Activated CD8-positive, alpha-beta T cell treated with anti-CD3 and anti-CD28 coated beads for 36 hours (primary cell): ENCODE results near the gene CENPF. TPM values are rescaled to one million over a fixed set of nuclear protein-coding genes. Genes with fewer than 3 reads are reported as not detected.

ENCODE experiments used
- ATAC-seq: fragments of 200-7000 bp; cut with Tn5 transposase; one replicate; pipeline ENCODE4 v1.10.0; 2021; ENCODE audit warnings: mild to moderate bottlenecking, moderate library complexity
- CTCF ChIA-PET: fragments of 350-600 bp; sonication (Branson Sonifier 250); formaldehyde crosslinking; loops from one replicate; lab custom pipeline; 2021; ENCODE audit warnings: antibody characterized with exemption; lab: Charles Lee
- POLR2A ChIA-PET: fragments of 350-600 bp; sonication (Branson Sonifier 250); formaldehyde crosslinking; loops from one replicate; lab custom pipeline; 2021; ENCODE audit warnings: antibody characterized with exemption; lab: Charles Lee
- DNase-seq: peaks from one replicate; pipeline ENCODE4 v3.0.0-alpha.2; 2020
- H3K27ac Mint-ChIP-seq: one replicate; pipeline ENCODE4 v1.8.0; 2021; ENCODE audit warnings: mild to moderate bottlenecking, mixed read lengths
- H3K27me3 Mint-ChIP-seq: one replicate; pipeline ENCODE4 v1.8.0; 2021; ENCODE audit warnings: mixed read lengths
- H3K36me3 Mint-ChIP-seq: one replicate; pipeline ENCODE4 v1.8.0; 2021; ENCODE audit warnings: low read depth, mixed read lengths
- H3K4me1 Mint-ChIP-seq: one replicate; pipeline ENCODE4 v1.8.0; 2021; ENCODE audit warnings: low read depth, mixed read lengths
- H3K4me3 Mint-ChIP-seq: one replicate; pipeline ENCODE4 v1.8.0; 2021; ENCODE audit warnings: mild to moderate bottlenecking, moderate library complexity, mixed read lengths
- H3K9me3 Mint-ChIP-seq: one replicate; pipeline ENCODE4 v1.8.0; 2021; ENCODE audit warnings: mixed read lengths
- intact Hi-C: fragments of 100-400 bp; cut with micrococcal nuclease; formaldehyde crosslinking; loops from one replicate; pipeline ENCODE4 v1.10.0; 2022
- total RNA-seq, 2 experiments: library from RNA; stranded (reverse); gene quantifications; one replicate each; pipeline ENCODE4 v1.2.3, GENCODE V29; 2021
- TF ChIP-seq, protein P1 (sequence below): fragments of 200-600 bp; IDR thresholded peaks from one replicate; pipeline ENCODE4 v1.8.0; 2022; ENCODE audit warnings: antibody characterized with exemption, mild to moderate bottlenecking

The CENPF gene
- total RNA-seq, 2 experiments from 2014 or later: 65.4 to 70.6 TPM

DNA sequence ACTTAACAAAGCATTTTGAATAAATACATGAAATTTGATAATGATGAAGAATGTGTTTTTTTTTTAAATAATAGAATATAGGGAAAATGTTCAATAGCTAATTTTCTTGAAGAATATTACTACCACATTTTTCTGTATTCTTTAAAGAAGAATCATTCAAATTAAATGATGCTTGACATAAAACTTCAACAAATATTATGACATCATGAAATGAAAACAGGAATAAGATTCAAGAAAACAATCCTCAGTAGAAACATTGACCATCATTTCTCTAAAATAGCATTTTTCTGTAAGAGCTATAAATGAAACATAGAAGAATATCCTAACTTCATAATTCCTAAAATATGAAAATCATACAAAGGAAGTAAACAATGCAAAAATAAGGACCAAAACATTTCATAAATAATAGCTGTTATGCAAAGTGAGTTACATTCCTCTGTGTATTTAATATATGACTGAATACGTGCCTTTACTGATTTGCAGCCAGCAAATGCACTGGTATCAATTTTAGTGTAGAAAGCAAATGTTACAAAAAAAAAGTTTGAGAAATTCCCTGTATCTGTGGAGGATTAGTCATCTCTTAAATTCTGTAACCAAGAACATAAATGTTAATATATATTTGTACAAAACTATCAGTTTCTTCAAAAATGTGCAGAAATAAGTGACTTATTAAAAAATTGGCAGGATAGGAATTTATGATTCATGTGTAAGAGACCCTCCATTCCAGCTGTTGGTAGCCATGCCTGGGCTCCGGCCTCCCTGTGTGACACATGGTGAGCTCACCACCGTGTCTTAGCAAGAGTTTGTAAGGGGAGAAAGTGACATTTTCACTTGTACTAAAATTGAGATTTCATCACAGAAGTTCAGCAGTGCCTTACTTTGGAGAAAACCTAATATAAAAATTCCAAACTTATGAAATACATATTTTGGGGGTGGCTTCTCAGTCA, 36.6 kb upstream of the CENPF start:
- ATAC-seq (no peak), DNase-seq (peak; percentile 25)
- no peaks in the 10 kb centered on the region for H3K4me1 Mint-ChIP-seq
- intact Hi-C loops: no loop called here
- H3K4me3 Mint-ChIP-seq: no peak overlapping the region
- POLR2A ChIA-PET: no interaction called here
- no peaks in the 10 kb centered on the region for H3K36me3 Mint-ChIP-seq
- CTCF ChIA-PET: interaction anchor here (1.4 kb wide), 1 partner anchor 305 kb away, joined by 5 read pairs; no protein-coding TSS in a partner anchor
- H3K27me3 Mint-ChIP-seq: peaks cover 8% of the 10 kb centered on the region
- H3K9me3 Mint-ChIP-seq: no peaks in the 10 kb centered on the region
- H3K27ac Mint-ChIP-seq: no peak overlapping the region
- TF ChIP-seq, protein P1, sequence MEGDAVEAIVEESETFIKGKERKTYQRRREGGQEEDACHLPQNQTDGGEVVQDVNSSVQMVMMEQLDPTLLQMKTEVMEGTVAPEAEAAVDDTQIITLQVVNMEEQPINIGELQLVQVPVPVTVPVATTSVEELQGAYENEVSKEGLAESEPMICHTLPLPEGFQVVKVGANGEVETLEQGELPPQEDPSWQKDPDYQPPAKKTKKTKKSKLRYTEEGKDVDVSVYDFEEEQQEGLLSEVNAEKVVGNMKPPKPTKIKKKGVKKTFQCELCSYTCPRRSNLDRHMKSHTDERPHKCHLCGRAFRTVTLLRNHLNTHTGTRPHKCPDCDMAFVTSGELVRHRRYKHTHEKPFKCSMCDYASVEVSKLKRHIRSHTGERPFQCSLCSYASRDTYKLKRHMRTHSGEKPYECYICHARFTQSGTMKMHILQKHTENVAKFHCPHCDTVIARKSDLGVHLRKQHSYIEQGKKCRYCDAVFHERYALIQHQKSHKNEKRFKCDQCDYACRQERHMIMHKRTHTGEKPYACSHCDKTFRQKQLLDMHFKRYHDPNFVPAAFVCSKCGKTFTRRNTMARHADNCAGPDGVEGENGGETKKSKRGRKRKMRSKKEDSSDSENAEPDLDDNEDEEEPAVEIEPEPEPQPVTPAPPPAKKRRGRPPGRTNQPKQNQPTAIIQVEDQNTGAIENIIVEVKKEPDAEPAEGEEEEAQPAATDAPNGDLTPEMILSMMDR: no peak

DNA sequence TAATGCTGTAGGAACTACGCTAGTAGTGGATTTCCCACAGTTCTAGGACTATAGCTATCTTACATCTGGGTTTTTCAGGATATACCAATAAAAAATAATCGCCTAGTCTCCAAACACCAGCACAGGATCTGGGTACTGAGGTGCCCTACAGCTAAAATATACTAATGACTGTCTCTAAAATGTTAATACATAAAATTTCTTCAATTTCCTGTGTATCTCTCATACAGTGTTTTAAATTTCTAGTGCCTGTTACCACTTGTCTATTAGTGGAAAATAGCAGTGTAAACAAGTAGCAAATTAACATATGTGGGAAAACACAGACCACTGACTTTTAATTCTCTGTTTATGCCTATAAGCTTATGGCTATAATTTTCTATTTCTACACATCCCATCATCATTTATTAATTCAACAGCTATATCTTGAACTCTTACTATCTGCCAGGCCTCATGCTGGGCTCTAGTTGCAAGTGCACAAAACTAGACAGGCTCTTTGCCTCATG, 35.5 kb upstream of the CENPF start:
- Mint-ChIP-seq H3K4me3 (no peak overlapping the region), H3K36me3 (no peaks in the 10 kb centered on the region), H3K27ac (no peak overlapping the region), H3K27me3 (peaks cover 8% of the 10 kb centered on the region), H3K4me1 (no peaks in the 10 kb centered on the region), H3K9me3 (no peaks in the 10 kb centered on the region)
- ChIA-PET POLR2A (no interaction called here), CTCF (interaction anchor here (1.2 to 1.4 kb wide), 2 partner anchors 235 to 306 kb away, joined by 5 read pairs; no protein-coding TSS in a partner anchor)
- intact Hi-C loops: no loop called here
- TF ChIP-seq, protein P1: no peak
- ATAC-seq (no peak), DNase-seq (no peak)

DNA sequence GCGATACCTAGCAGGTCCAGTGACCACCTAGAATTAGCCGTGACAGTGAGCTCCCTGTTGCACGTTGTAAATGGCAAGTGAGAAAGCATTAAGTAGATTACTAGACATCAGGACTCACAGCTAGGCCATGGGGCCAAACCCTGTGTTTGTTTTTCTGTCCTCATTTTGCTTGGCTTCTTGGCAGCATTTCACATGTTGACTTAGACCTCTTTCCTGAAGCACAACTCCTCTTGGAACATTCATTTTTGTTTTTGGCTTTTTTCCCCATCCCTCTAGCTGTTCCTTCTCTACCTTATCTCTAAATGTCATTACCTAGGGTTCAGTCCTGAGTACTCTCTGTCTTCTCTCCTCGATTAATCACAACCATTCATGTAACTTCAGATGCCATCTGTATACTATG, 34.7 kb upstream of the CENPF start:
- DNase-seq (no peak), ATAC-seq (no peak)
- no peaks in the 10 kb centered on the region for H3K9me3 Mint-ChIP-seq
- H3K4me1 Mint-ChIP-seq: no peaks in the 10 kb centered on the region
- ChIA-PET POLR2A (no interaction called here), CTCF (interaction anchor here (1.2 kb wide), 1 partner anchor 236 kb away, joined by 5 read pairs; no protein-coding TSS in a partner anchor)
- H3K27ac Mint-ChIP-seq: no peak overlapping the region
- TF ChIP-seq, protein P1: no peak
- H3K4me3 Mint-ChIP-seq: no peak overlapping the region
- peaks cover 7% of the 10 kb centered on the region for H3K27me3 Mint-ChIP-seq
- no peaks in the 10 kb centered on the region for H3K36me3 Mint-ChIP-seq
- intact Hi-C loops: no loop called here

DNA sequence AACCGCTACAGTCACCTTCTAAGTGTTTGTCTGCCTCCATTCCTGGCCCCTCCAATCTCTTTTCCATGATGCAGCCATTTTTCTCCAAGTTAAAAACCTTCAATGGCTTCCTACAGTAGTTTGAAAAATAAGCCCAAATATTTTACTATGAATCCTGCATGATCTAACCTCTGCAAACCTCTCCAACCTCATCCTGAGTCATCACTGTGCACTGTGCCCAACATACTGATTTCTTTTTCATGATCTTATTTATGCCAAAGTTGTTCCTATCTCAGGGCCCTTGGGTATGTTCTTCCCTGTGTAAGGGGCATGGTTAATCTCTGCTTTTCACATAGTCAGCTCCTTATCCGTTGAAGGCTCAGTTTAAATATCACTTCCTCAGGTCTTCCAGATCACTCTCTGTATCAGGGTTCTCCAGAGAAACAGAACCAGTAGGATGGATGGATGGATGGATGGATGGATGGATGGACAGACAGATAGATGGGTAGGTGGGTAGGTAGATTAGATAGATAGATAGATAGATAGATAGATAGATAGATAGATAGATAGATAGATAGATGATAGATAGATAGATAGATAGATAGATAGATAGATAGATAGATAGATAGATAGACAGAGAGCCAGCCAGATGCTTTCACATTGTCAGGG, 33.5 kb upstream of the CENPF start:
- ChIA-PET POLR2A (no interaction called here), CTCF (no interaction called here)
- intact Hi-C loops: loop anchor here (10.0 kb wide), 1 partner anchor 55 kb away; no protein-coding TSS in a partner anchor
- H3K27ac Mint-ChIP-seq: no peak overlapping the region
- TF ChIP-seq, protein P1: no peak
- ATAC-seq (no peak), DNase-seq (no peak)
- H3K4me1 Mint-ChIP-seq: no peaks in the 10 kb centered on the region
- no peak overlapping the region for H3K4me3 Mint-ChIP-seq
- H3K36me3 Mint-ChIP-seq: no peaks in the 10 kb centered on the region
- H3K9me3 Mint-ChIP-seq: no peaks in the 10 kb centered on the region
- peaks cover 7% of the 10 kb centered on the region for H3K27me3 Mint-ChIP-seq
